Right ventricle myocardium inferior (tissue), 1 donor: ENCODE measurements around the gene PLEKHA6. TPM values are rescaled to one million over a fixed set of nuclear protein-coding genes. Genes with fewer than 3 reads are reported as not detected.
A peak's percentile ranks its signal among the peaks of the same experiment; 100 is the strongest.

Experiments
- ATAC-seq: fragments of 200-7000 bp; cut with Tn5 transposase; one replicate; pipeline ENCODE4 v1.9.1; 2020; ENCODE audit warnings: mild to moderate bottlenecking, moderate library complexity
- DNase-seq: peaks from one replicate; pipeline ENCODE4 v3.0.0; 2021; ENCODE audit errors: missing footprints
- intact Hi-C: fragments of 100-400 bp; cut with DNase I; formaldehyde crosslinking; loops from one replicate; pipeline ENCODE4 v1.11.0; 2022
- total RNA-seq: library from RNA; stranded (reverse); fragmentation: NEBNext Ultra II Directional; extraction: Animal tissue kit (Norgen Biotek cat#: 25700); gene quantifications from one replicate; pipeline ENCODE4 v1.2.1, GENCODE V29; 2021
- donor health status: DM: no; HTN: yes; CAD: no; lungs with severe emphysema.

PLEKHA6 gene
- total RNA-seq, 1 donor from 2014 or later: 18.7 TPM

DNA sequence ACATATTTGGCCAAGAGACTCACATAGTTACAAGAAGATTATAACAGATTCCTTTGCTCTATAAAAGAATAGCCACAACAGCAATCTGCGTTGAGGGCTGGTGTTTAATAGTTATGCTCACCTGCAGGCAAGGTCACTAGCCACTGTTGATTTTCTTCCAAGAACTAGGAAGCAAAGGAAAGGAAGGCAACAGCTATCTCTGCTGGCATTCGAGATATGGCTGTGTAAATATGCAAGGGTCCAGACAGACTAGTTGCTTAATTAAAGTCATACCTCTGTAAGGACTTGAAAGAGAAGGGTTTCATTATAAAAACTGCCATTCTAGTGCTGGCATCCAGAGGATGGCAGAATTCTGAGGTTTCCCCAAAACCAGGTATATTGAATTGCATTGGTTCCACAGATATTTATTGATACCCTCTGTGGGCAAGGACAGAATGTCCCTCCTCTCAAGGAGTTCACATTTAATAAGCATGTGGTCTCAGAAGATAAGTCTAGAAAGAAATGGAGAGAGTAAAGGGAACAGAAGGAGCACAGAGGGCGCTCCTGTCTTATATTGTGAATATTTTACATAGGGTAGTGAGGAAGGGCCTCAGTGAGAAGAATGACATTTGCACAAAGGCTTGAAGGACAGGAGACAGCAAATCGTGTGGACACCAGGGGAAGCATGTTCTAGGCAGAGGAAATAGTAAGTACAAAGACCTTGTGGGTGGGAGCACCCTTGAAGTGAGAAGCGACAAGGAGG lies 23.6 kb upstream of the PLEKHA6 start:
- intact Hi-C loops: no loop called here
- ATAC-seq: no peak
- DNase-seq: no peak

- intact Hi-C loops: no loop called here
- DNase-seq (no peak), ATAC-seq (no peak)
Measured at GRCh38 chr1:204382714-204383083, 23.0 kb upstream of the PLEKHA6 start.

- DNase-seq: no peak
- no peak for ATAC-seq
- intact Hi-C loops: no loop called here
Measured at GRCh38 chr1:204380293-204380831, 20.6 kb upstream of the PLEKHA6 start.

GRCh38 chr1:204377800-204378668 lies 18.3 kb upstream of the PLEKHA6 start:
- ATAC-seq: peak; percentile 45
- intact Hi-C loops: no loop called here
- DNase-seq: no peak

- intact Hi-C loops: no loop called here
- no peak for ATAC-seq
- DNase-seq: no peak
Measured at GRCh38 chr1:204376919-204377799, 17.4 kb upstream of the PLEKHA6 start.

DNA sequence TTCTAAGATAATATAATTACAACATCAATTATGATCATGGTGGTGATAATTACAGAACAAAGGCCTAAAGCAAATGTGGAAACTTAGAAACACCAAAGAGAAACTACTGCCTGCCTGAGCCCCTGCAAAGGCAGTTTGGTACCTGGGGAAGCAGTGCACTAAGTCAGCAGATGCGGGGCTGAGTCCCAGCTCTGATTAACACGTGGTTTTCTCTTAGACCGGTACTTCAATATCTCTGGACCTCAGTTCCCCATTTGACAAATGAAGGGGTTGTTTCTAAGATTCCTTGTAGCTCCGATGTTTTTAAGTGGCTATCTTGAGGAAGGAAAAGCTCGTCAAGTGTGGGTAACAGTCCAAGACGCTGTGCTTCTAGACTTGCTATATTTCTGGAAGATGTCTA lies 16.7 kb upstream of the PLEKHA6 start:
- ATAC-seq (no peak), DNase-seq (no peak)
- intact Hi-C loops: no loop called here

- intact Hi-C loops: no loop called here
- ATAC-seq (no peak), DNase-seq (no peak)
Measured at GRCh38 chr1:204373911-204374310, 14.2 kb upstream of the PLEKHA6 start.

DNA sequence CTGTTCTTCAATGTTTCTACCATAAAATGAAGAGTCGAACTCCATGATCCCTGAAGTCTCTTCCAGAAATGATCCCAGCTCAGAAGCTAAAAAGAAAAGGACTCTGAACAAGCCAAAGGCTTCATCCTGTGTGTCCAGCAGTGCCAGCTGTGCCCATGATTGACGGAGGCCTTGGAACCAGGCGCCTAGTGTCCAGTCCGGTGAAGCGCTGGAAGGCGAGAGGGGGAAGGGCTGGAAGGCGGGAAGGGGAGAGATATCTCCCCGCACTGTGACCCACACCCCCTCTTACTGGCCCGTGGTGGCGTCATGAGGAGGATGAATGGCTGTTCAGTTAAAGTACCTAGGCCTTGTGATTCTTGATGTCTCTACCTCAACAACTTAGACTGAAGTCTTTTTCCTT lies 10.4 kb upstream of the PLEKHA6 start:
- ATAC-seq (no peak), DNase-seq (no peak)
- intact Hi-C loops: no loop called here

DNA sequence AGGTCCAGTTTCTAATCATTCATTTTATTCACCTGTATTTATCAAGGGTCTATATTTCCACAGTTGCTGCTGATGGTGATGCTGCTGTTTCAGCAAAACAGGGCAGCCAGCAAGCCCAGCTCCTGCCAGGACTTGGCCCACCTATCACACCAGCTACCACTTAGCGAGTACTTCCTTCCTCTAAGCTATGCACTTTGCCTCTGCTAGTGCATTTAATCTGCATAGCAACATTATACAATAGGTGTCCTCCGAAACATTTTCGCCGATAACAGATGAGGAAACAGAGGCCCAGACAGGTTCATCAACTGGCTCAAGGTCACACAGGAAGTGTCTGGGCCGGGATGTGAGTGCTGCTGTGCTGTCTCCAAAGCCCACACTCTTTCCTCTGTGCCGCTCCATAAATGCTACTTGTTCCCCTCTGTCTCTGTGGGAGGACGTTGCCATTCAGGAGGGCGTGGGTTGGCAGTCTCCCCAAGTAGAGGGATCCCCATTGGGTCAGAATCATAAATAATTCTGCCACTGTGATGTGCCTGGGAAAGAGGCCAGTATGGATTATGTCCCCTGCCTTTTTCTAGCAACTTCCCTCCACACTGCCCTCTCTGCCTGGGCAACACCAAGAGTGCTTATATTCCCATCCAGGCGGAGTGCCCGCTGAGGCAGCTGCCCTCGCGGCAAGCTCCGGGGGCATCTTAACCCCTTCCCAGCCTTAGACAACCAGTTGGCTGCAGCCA lies 9.4 kb upstream of the PLEKHA6 start:
- intact Hi-C loops: no loop called here
- no peak for ATAC-seq
- no peak for DNase-seq

DNA sequence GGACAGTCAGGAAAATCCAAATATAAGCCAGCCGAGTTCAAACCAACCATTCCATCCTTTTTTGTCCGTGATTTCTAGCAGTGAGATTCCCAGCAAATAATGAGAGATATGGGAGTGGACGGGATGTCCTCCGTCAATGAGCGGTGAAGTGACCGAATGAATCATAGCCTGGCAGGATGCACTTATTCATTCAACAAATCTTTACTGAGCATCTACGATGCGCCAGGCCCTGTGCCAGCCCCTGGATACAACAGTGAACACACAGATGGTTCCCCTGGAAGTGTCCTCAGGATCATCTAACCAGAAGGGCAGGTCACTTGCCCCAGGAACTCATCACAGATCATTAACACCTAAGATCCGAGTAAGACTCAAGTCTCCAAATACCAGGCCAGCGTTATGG lies 8.2 kb upstream of the PLEKHA6 start:
- intact Hi-C loops: no loop called here

GRCh38 chr1:204367193-204367858 lies 7.6 kb upstream of the PLEKHA6 start:
- ATAC-seq: no peak
- intact Hi-C loops: no loop called here
- no peak for DNase-seq

More for the DNA sequence above, 8.2 kb upstream of the PLEKHA6 start:
- no peak for DNase-seq
- ATAC-seq: no peak

GRCh38 chr1:204366759-204367158 lies 7.0 kb upstream of the PLEKHA6 start:
- intact Hi-C loops: no loop called here
- DNase-seq (no peak), ATAC-seq (no peak)

- intact Hi-C loops: loop anchor here (1.0 to 5.0 kb wide), 4 partner anchors 105 to 501 kb away; partner anchors contain the start of gene SNRPE
- DNase-seq (peak; percentile 86), ATAC-seq (peak; percentile 73)
Measured at GRCh38 chr1:204363335-204364114, 3.8 kb upstream of the PLEKHA6 start.

GRCh38 chr1:204362984-204363334 lies 3.2 kb upstream of the PLEKHA6 start:
- DNase-seq (no peak), ATAC-seq (peak; percentile 6)
- intact Hi-C loops: loop anchor here (1.0 to 5.0 kb wide), 4 partner anchors 105 to 501 kb away; partner anchors contain the start of gene SNRPE

- intact Hi-C loops: loop anchor here (5.0 kb wide), 1 partner anchor 499 kb away; the partner anchor contains the start of gene SNRPE
- DNase-seq (no peak), ATAC-seq (no peak)
Measured at GRCh38 chr1:204361781-204362180, 2.1 kb upstream of the PLEKHA6 start.

DNA sequence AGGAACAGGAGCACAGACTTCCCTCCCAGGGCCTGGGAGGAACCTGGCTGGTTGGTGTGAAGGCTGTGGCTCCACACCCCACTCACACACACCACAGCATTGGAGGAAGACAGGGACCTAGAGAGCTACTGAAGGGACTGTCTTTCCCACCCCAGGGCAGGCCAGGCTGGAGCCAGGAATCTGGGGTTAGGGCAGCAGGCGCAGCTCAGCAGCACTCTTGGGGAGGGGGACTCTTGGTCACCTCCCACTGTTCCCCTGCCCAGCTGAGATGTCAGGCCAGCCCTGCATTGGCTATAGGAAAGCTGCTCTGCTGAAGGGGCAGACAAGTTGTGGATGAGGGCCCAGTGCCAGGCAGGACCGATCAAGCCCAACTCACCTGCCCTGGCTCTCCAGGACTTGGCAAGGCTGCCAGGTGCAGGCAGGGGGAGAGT lies 1.6 kb upstream of the PLEKHA6 start:
- DNase-seq (no peak), ATAC-seq (no peak)
- intact Hi-C loops: loop anchor here (5.0 kb wide), 1 partner anchor 499 kb away; the partner anchor contains the start of gene SNRPE

- ATAC-seq (no peak), DNase-seq (no peak)
- intact Hi-C loops: loop anchor here (5.0 kb wide), 1 partner anchor 498 kb away; the partner anchor contains the start of gene SNRPE
Measured at GRCh38 chr1:204360314-204360713, 585 bp upstream of the PLEKHA6 start.
